ENCODE results near the gene VCX. TPM values are rescaled to one million over a fixed set of nuclear protein-coding genes. Genes with fewer than 3 reads are reported as not detected.

The VCX gene
- total RNA-seq, 2 experiments from 2014 or later = not detected

Other genes starting within 250 kb of the VCX start
- gene PNPLA4, start 84.2 kb downstream of the VCX start, total RNA-seq = 1 to 10 TPM; 4.3 to 4.5 TPM